GM20431 (cell line): ENCODE data around the gene MVB12B.

ENCODE experiments used
- in situ Hi-C: fragments of 300-500 bp; cut with MseI, MboI; formaldehyde crosslinking; loops from one replicate; pipeline ENCODE4 v1.15.0; 2020; ENCODE audit warnings: low sequenced_read_pairs; ENCODE audit not compliant: unreplicated experiment

The MVB12B gene

GRCh38 chr9:126457890-126458289 lies 131.3 kb downstream of the MVB12B start:
- in situ Hi-C loops, result no loop called here

- in situ Hi-C loops, result no loop called here
Measured at GRCh38 chr9:126459126-126459525, 132.5 kb downstream of the MVB12B start.

GRCh38 chr9:126459546-126459945 lies 132.9 kb downstream of the MVB12B start:
- in situ Hi-C loops, result no loop called here

- in situ Hi-C loops, result no loop called here
Measured at GRCh38 chr9:126459965-126460843, 133.6 kb downstream of the MVB12B start.

GRCh38 chr9:126461029-126461428 lies 134.4 kb downstream of the MVB12B start:
- in situ Hi-C loops, result no loop called here

GRCh38 chr9:126461608-126462007 lies 135.0 kb downstream of the MVB12B start:
- in situ Hi-C loops, result no loop called here

GRCh38 chr9:126462617-126463016 lies 136.0 kb downstream of the MVB12B start:
- in situ Hi-C loops, result no loop called here

- in situ Hi-C loops, result no loop called here
Measured at GRCh38 chr9:126463426-126463825, 136.8 kb downstream of the MVB12B start.

GRCh38 chr9:126464694-126465441 lies 138.2 kb downstream of the MVB12B start:
- in situ Hi-C loops, result no loop called here

GRCh38 chr9:126465977-126466376 lies 139.3 kb downstream of the MVB12B start:
- in situ Hi-C loops, result no loop called here

GRCh38 chr9:126468141-126468825 lies 141.7 kb downstream of the MVB12B start:
- in situ Hi-C loops, result no loop called here

GRCh38 chr9:126470241-126470993 lies 143.8 kb downstream of the MVB12B start:
- in situ Hi-C loops, result no loop called here

- in situ Hi-C loops, result no loop called here
Measured at GRCh38 chr9:126471084-126471624, 144.5 kb downstream of the MVB12B start.

GRCh38 chr9:126472198-126472947 lies 145.7 kb downstream of the MVB12B start:
- in situ Hi-C loops, result no loop called here

GRCh38 chr9:126472948-126473298 lies 146.3 kb downstream of the MVB12B start:
- in situ Hi-C loops, result no loop called here

- in situ Hi-C loops, result no loop called here
Measured at GRCh38 chr9:126474206-126474765, 147.7 kb downstream of the MVB12B start.

GRCh38 chr9:126474786-126475485 lies 148.3 kb downstream of the MVB12B start:
- in situ Hi-C loops, result loop anchor here (25.0 kb wide), 1 partner anchor 163 kb away; no protein-coding TSS in a partner anchor

GRCh38 chr9:126475933-126476555 lies 149.4 kb downstream of the MVB12B start:
- in situ Hi-C loops, result loop anchor here (25.0 kb wide), 1 partner anchor 164 kb away; no protein-coding TSS in a partner anchor
